HEK293T (cell line): Measurements from ENCODE around the gene NXPH4.

Experiments used
- BHLHE40 ChIP-seq: fragments of 450-650 bp; IDR thresholded peaks from 2 replicates; pipeline ENCODE4 v1.6.1; 2016; ENCODE audit warnings: mild to moderate bottlenecking, moderate library complexity, borderline replicate concordance
- FOXK2 ChIP-seq: fragments of 450-650 bp; IDR thresholded peaks from 2 replicates; pipeline ENCODE4 v1.6.1; 2016; ENCODE audit warnings: mild to moderate bottlenecking
- SUZ12 ChIP-seq: fragments of 450-650 bp; IDR thresholded peaks from 2 replicates; pipeline ENCODE4 v1.6.1; 2016; ENCODE audit warnings: mild to moderate bottlenecking

DNA sequence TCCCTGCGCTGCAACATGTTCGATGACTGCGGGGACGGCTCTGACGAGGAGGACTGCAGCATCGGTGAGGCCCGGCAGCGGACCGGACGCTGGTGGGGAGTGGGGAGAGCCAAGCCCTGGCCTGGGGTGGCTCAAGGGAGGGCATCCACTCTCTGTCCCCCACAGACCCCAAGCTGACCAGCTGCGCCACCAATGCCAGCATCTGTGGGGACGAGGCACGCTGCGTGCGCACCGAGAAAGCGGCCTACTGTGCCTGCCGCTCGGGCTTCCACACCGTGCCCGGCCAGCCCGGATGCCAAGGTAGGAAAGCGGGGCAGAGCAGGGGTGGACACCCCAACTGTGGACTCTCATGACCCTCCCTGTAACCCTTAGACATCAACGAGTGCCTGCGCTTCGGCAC lies 11.4 kb upstream of the NXPH4 start:
- TF ChIP-seq BHLHE40 (no peak), SUZ12 (no peak), FOXK2 (no peak)
